GM18873 (cell line): ENCODE measurements around the gene PRKCE.
A peak's percentile ranks its signal among the peaks of the same experiment; 100 is the strongest.

Experiments
- ATAC-seq: cut with Tn5 transposase; IDR thresholded peaks from one replicate; pipeline ENCODE4 v1.9.1; 2021; ENCODE audit warnings: mild to moderate bottlenecking, moderate library complexity, moderate number of reproducible peaks; ENCODE audit not compliant: unreplicated experiment, low FRiP score

Gene PRKCE

GRCh38 chr2:45974762-45975408 is 323.4 kb downstream of the PRKCE start:
- peak; percentile 37 for ATAC-seq

- ATAC-seq: no peak
Observed at GRCh38 chr2:45975752-45976517, 324.5 kb downstream of the PRKCE start.

GRCh38 chr2:45978302-45978859 is 326.9 kb downstream of the PRKCE start:
- no peak for ATAC-seq

GRCh38 chr2:45979065-45979464 is 327.6 kb downstream of the PRKCE start:
- ATAC-seq: no peak

GRCh38 chr2:45980161-45980865 is 328.8 kb downstream of the PRKCE start:
- no peak for ATAC-seq

- no peak for ATAC-seq
Observed at GRCh38 chr2:45981384-45981930, 330.0 kb downstream of the PRKCE start.

GRCh38 chr2:45982096-45982495 is 330.6 kb downstream of the PRKCE start:
- no peak for ATAC-seq

GRCh38 chr2:45983213-45983612 is 331.7 kb downstream of the PRKCE start:
- no peak for ATAC-seq

- ATAC-seq: no peak
Observed at GRCh38 chr2:45984366-45984765, 332.9 kb downstream of the PRKCE start.

- no peak for ATAC-seq
Observed at GRCh38 chr2:45984896-45985473, 333.5 kb downstream of the PRKCE start.

GRCh38 chr2:45986509-45986908 is 335.0 kb downstream of the PRKCE start:
- no peak for ATAC-seq

- ATAC-seq: no peak
Observed at GRCh38 chr2:45987856-45988255, 336.4 kb downstream of the PRKCE start.

GRCh38 chr2:45988879-45989278 is 337.4 kb downstream of the PRKCE start:
- ATAC-seq: no peak

GRCh38 chr2:45990131-45990530 is 338.7 kb downstream of the PRKCE start:
- no peak for ATAC-seq

GRCh38 chr2:45992021-45992740 is 340.7 kb downstream of the PRKCE start:
- no peak for ATAC-seq

GRCh38 chr2:45992741-45993475 is 341.4 kb downstream of the PRKCE start:
- ATAC-seq: no peak

GRCh38 chr2:45993476-45993991 is 342.1 kb downstream of the PRKCE start:
- ATAC-seq: no peak

GRCh38 chr2:45994060-45994459 is 342.6 kb downstream of the PRKCE start:
- no peak for ATAC-seq

GRCh38 chr2:46000660-46001059 is 349.2 kb downstream of the PRKCE start:
- no peak for ATAC-seq
